ENCODE results near the gene ANKRD12. TPM values are rescaled to one million over a fixed set of nuclear protein-coding genes. Genes with fewer than 3 reads are reported as not detected.

ANKRD12 gene
- total and polyA plus RNA-seq, 11 donors, result 7.7 to 70.9 (median 52.0) TPM

- intact Hi-C loops (cut with DNase I), result no loop called here
- Histone ChIP-seq H3K27me3 (no peaks in the 10 kb centered on the region), H3K27ac (no peak overlapping the region), H3K9me3 (no peaks in the 10 kb centered on the region), H3K36me3 (peaks cover 0 to 55% (median 27%) of the 10 kb centered on the region in 9 donors), H3K4me3 (no peak overlapping the region), H3K4me1 (peaks cover 0 to 18% (median 3%) of the 10 kb centered on the region in 12 donors)
- DNase-seq (no peak), ATAC-seq (no peak)
- WGBS, 4 donors, result 63 to 73% (median 67%) methylated on average over 2 of the region's 2 CpGs
- no peak for TF ChIP-seq CTCF (IDR thresholded peaks at IDR 0.05)
- no peak for TF ChIP-seq POLR2A (IDR thresholded peaks at IDR 0.05)
These were observed 55.2 kb downstream of the ANKRD12 start for GRCh38 chr18:9191658-9192256.

- DNase-seq, result no peak
- peak in 1 of 4 donors; percentile 9 for ATAC-seq
- intact Hi-C loops (cut with DNase I), result no loop called here
- TF ChIP-seq POLR2A (IDR thresholded peaks at IDR 0.05) (no peak), CTCF (IDR thresholded peaks at IDR 0.05) (no peak)
- 98 to 100% (median 99%) methylated on average over 2 of the region's 2 CpGs for WGBS, 4 donors
- H3K4me3 ChIP-seq, result no peak overlapping the region
- peaks cover 0 to 57% (median 38%) of the 10 kb centered on the region in 9 donors for H3K36me3 ChIP-seq
- H3K27ac ChIP-seq, result no peak overlapping the region
- no peaks in the 10 kb centered on the region for H3K9me3 ChIP-seq
- no peaks in the 10 kb centered on the region for H3K27me3 ChIP-seq
- peaks cover 0 to 18% (median 3%) of the 10 kb centered on the region in 12 donors for H3K4me1 ChIP-seq
These were observed 56.5 kb downstream of the ANKRD12 start for GRCh38 chr18:9193031-9193430.

DNA sequence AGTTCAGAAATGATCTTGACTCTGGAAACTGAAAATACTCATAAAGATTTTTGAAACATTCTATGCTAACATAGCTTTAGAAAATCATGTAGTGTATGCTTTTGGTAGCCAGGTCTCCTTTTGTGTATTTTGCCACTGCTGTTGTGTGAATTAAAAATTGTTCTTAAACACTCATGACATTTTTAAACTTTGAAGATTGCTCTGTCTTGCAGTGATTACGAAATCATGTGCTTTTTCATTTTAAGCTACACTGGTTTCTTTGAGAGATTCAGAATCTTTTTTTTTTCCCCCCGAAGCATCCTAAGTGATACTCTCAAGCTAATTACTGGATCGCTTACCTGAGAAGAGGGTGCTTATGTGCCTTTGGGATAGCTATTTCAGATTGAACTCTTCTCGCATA is 60.0 kb downstream of the ANKRD12 start:
- no peak for TF ChIP-seq POLR2A (IDR thresholded peaks at IDR 0.05)
- TF ChIP-seq CTCF (IDR thresholded peaks at IDR 0.05), result no peak
- Histone ChIP-seq H3K36me3 (peaks cover 0 to 54% (median 41%) of the 10 kb centered on the region in 9 donors), H3K27me3 (no peaks in the 10 kb centered on the region), H3K27ac (no peak overlapping the region), H3K9me3 (no peaks in the 10 kb centered on the region), H3K4me1 (peaks cover 0 to 11% (median 3%) of the 10 kb centered on the region in 12 donors), H3K4me3 (no peak overlapping the region)
- ATAC-seq (no peak), DNase-seq (no peak)
- 94 to 98% (median 97%) methylated on average over 4 of the region's 4 CpGs for WGBS, 4 donors
- intact Hi-C loops (cut with DNase I), result no loop called here

GRCh38 chr18:9199681-9200080 is 63.1 kb downstream of the ANKRD12 start:
- ATAC-seq, result no peak
- peaks cover 0 to 62% (median 48%) of the 10 kb centered on the region in 9 donors for H3K36me3 ChIP-seq
- intact Hi-C loops (cut with DNase I), result loop anchor here in 1 of 10 donors (10.0 kb wide), 1 partner anchor 45 kb away; no protein-coding TSS in a partner anchor
- TF ChIP-seq POLR2A (IDR thresholded peaks at IDR 0.05) (no peak), CTCF (IDR thresholded peaks at IDR 0.05) (no peak)
- H3K9me3 ChIP-seq, result no peaks in the 10 kb centered on the region
- no peak for DNase-seq
- H3K4me3 ChIP-seq, result no peak overlapping the region
- no peaks in the 10 kb centered on the region for H3K27me3 ChIP-seq
- H3K4me1 ChIP-seq, result peaks cover 0 to 6% (median 3%) of the 10 kb centered on the region in 12 donors
- H3K27ac ChIP-seq, result no peak overlapping the region

All from heart left ventricle (tissue), 16 donors.